Measurements from ENCODE around the gene NUDC. TPM values are rescaled to one million over a fixed set of nuclear protein-coding genes. Genes with fewer than 3 reads are reported as not detected.
A peak's percentile ranks its signal among the peaks of the same experiment; 100 is the strongest.
"Not testable (repeated sequence)": the region's sequence is repeated elsewhere in the genome, so short reads cannot be mapped to it uniquely, and the experiment has no call there.

The NUDC gene
- total RNA-seq (10 to 100 TPM; 71.7 to 89.1 (median 76.4) TPM), polyA plus RNA-seq (83.0 TPM)
- long read RNA-seq, donor 1, transcript NUDC-201 (9 exons, 1,800 nt) = major isoform, 423 of 445 reads
- long read RNA-seq, donor 1, partial matches to known transcripts = 11 of 445 reads
- long read RNA-seq, donor 1, other reads (novel, unspliced or antisense) = 11 of 445 reads
- long read RNA-seq, donor 2, transcript NUDC-201 (9 exons, 1,800 nt) = major isoform, 190 of 207 reads
- long read RNA-seq, donor 2, partial matches to known transcripts = 7 of 207 reads
- long read RNA-seq, donor 2, other reads (novel, unspliced or antisense) = 10 of 207 reads
- long read RNA-seq, donor 3, transcript NUDC-201 (9 exons, 1,800 nt) = major isoform, 955 of 1,011 reads
- long read RNA-seq, donor 3, partial matches to known transcripts = 7 of 1,011 reads
- long read RNA-seq, donor 3, other reads (novel, unspliced or antisense) = 49 of 1,011 reads
- long read RNA-seq, donor 4, transcript NUDC-201 (9 exons, 1,800 nt) = major isoform, 168 of 181 reads
- long read RNA-seq, donor 4, partial matches to known transcripts = 5 of 181 reads
- long read RNA-seq, donor 4, other reads (novel, unspliced or antisense) = 8 of 181 reads

- Histone ChIP-seq H3K27me3 (ENCODE audit: control insufficient read depth, insufficient read depth) (no peaks in the 10 kb centered on the region), H3K27ac (ENCODE audit: low read length) (peak within 1 kb of the TSS; percentile 82), H3K4me1 (ENCODE audit: control insufficient read depth, insufficient read depth, low read length) (peaks cover 11% of the 10 kb centered on the region), H3K9me3 (ENCODE audit: control insufficient read depth, low read length) (no peaks in the 10 kb centered on the region), H3K4me3 (ENCODE audit: low read length) (peak within 1 kb of the TSS; percentile 40)
- under 1% methylated on average over 83 of the region's 83 CpGs for WGBS
- ATAC-seq = peak; percentile 98 to 99
- intact Hi-C loops (cut with DNase I) = no loop called here
- peak; percentile 97 to 99 (median 98) for DNase-seq
Measured at GRCh38 chr1:26921540-26922430, at the start of gene NUDC. TSS of gene NUDC (plus strand) at chr1:26921743. CDS start at chr1:26921849, 106 bp downstream.

- ATAC-seq; H3K9me3 ChIP-seq (ENCODE audit: control insufficient read depth, low read length); H3K4me3 ChIP-seq (ENCODE audit: low read length); H3K27me3 ChIP-seq (ENCODE audit: control insufficient read depth, insufficient read depth); DNase-seq; H3K27ac ChIP-seq (ENCODE audit: low read length); H3K4me1 ChIP-seq (ENCODE audit: control insufficient read depth, insufficient read depth, low read length): not testable (repeated sequence)
- 75% methylated on average over 2 of the region's 2 CpGs for whole genome bisulfite sequencing
- intact Hi-C loops (cut with DNase I) = loop anchor here (5.0 to 10.0 kb wide), 3 partner anchors 58 to 271 kb away; no protein-coding TSS in a partner anchor
Measured at GRCh38 chr1:26873097-26873496, 48.4 kb upstream of the NUDC start.

GRCh38 chr1:26874896-26875295, 46.6 kb upstream of the NUDC start:
- no peak for ATAC-seq
- Histone ChIP-seq H3K4me1 (ENCODE audit: control insufficient read depth, insufficient read depth, low read length) (no peaks in the 10 kb centered on the region), H3K4me3 (ENCODE audit: low read length) (no peak overlapping the region), H3K27me3 (ENCODE audit: control insufficient read depth, insufficient read depth) (no peaks in the 10 kb centered on the region), H3K27ac (ENCODE audit: low read length) (no peak overlapping the region), H3K9me3 (ENCODE audit: control insufficient read depth, low read length) (no peaks in the 10 kb centered on the region)
- WGBS = 60% methylated on average over 4 of the region's 4 CpGs
- intact Hi-C loops (cut with DNase I) = loop anchor here (5.0 to 10.0 kb wide), 4 partner anchors 60 to 273 kb away; no protein-coding TSS in a partner anchor
- no peak for DNase-seq

DNA sequence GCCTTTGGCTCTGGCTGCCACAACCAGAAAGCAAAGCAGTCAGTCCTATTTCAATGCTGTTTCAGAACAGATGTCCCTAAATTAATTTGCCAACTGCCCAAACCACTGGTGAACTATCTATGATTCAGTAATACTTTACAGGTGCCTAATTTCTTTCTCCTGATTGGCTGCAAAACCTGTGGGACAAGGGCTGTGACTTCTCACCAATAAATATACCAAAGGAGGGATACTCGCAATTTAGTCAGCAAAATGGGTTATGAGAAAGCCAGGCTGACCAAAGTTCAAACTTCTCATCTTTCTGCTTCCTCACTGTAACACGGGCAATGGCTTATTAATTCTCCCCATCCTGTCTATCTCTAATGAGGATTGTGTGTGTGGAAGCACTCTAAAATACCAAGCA, 44.2 kb upstream of the NUDC start:
- H3K4me3 ChIP-seq (ENCODE audit: low read length) = no peak overlapping the region
- intact Hi-C loops (cut with DNase I) = loop anchor here (5.0 to 10.0 kb wide), 3 partner anchors 63 to 273 kb away; no protein-coding TSS in a partner anchor
- peak overlapping the region; percentile 40 for H3K27ac ChIP-seq (ENCODE audit: low read length)
- ATAC-seq (no peak), DNase-seq (no peak)
- no peaks in the 10 kb centered on the region for H3K9me3 ChIP-seq (ENCODE audit: control insufficient read depth, low read length)
- H3K27me3 ChIP-seq (ENCODE audit: control insufficient read depth, insufficient read depth) = no peaks in the 10 kb centered on the region
- no peaks in the 10 kb centered on the region for H3K4me1 ChIP-seq (ENCODE audit: control insufficient read depth, insufficient read depth, low read length)
- 79% methylated on average over 2 of the region's 2 CpGs for WGBS

DNA sequence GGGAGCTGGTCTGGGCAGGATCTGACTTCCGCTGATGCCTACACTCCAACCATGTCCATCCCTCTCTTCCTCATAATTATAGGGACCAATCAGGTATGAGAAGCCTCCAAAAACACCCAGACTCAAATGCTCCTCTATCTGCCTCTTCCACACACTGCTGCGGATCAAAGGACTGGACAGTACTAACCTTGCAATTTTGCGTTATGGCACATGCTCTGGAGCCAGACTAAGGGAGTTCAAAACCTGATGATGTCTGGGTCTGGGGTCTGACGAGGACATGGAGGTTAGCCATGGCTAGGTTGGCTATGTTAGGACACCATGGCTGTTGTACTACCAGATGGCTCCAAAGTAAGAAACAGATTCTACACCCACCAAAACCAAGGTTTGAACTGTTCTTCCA, 41.8 kb upstream of the NUDC start:
- DNase-seq (no peak), ATAC-seq (no peak)
- no peak overlapping the region for H3K27ac ChIP-seq (ENCODE audit: low read length)
- no peaks in the 10 kb centered on the region for H3K4me1 ChIP-seq (ENCODE audit: control insufficient read depth, insufficient read depth, low read length)
- no peaks in the 10 kb centered on the region for H3K27me3 ChIP-seq (ENCODE audit: control insufficient read depth, insufficient read depth)
- WGBS = 93% methylated on average over 4 of the region's 4 CpGs
- H3K9me3 ChIP-seq (ENCODE audit: control insufficient read depth, low read length) = no peaks in the 10 kb centered on the region
- intact Hi-C loops (cut with DNase I) = loop anchor here (5.0 to 10.0 kb wide), 3 partner anchors 65 to 275 kb away; no protein-coding TSS in a partner anchor
- no peak overlapping the region for H3K4me3 ChIP-seq (ENCODE audit: low read length)

DNA sequence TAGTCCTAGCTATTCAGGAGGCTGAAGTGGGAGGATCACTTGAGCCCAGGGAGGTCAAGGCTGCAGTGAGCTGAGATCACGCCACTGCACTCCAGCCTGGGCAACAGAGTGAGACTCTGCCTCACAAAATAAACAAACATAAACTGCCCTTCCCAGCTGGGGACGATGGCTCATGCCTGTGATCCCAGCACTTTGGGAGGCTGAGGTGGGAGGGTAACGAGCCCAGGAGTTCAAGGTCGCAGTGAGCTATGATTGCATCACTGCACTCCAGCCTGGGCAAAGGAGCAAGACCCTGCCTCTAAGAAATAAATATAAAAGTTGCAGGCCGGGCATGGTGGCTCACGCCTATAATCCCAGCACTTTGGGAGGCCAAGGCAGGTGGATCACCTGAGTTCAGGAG, 39.9 kb upstream of the NUDC start:
- H3K9me3 ChIP-seq (ENCODE audit: control insufficient read depth, low read length); H3K4me3 ChIP-seq (ENCODE audit: low read length); ATAC-seq; H3K27me3 ChIP-seq (ENCODE audit: control insufficient read depth, insufficient read depth); DNase-seq; intact Hi-C loops (cut with DNase I); H3K27ac ChIP-seq (ENCODE audit: low read length); H3K4me1 ChIP-seq (ENCODE audit: control insufficient read depth, insufficient read depth, low read length): not testable (repeated sequence)
- WGBS = 90% methylated on average over 6 of the region's 6 CpGs

DNA sequence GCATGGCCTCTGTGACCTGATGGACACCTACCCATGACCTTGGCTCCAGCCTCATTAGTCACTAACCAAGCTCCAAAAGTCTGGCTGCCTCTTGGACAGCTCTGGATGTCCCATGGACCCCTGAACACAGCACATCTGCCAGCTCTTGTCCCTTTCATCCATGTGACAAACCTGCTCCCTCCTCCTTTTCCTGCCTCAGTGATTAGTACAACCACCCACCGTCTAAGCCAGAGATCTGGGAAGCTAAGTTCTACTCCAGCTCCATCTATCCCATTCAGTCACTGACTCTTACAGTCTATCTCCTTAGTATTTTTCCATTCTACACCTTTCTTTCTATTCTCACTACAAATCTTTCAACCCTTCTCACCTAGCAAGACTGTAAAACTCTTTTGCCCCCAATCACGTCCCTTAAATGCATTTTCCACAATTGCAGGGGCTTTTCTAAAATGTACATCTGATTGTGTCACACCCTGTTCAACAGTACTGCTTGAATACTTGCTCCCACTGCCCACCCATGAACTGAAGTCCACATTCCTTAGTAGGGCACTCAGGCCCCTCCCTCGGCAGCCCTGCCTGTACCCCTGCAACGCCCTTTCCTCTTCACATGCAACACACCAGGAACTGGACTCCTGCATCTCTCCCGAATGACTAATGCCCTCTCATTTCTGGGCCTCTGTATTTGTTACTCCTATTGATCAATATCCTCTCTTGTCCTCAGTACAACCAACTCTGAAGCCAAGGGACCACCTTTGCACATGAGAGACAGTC, 38.7 kb upstream of the NUDC start:
- intact Hi-C loops (cut with DNase I) = no loop called here
- WGBS = 87% methylated on average over 5 of the region's 5 CpGs
- Histone ChIP-seq H3K9me3 (ENCODE audit: control insufficient read depth, low read length) (no peaks in the 10 kb centered on the region), H3K4me1 (ENCODE audit: control insufficient read depth, insufficient read depth, low read length) (no peaks in the 10 kb centered on the region), H3K27ac (ENCODE audit: low read length) (no peak overlapping the region), H3K27me3 (ENCODE audit: control insufficient read depth, insufficient read depth) (no peaks in the 10 kb centered on the region), H3K4me3 (ENCODE audit: low read length) (no peak overlapping the region)
- DNase-seq = no peak
- no peak for ATAC-seq

DNA sequence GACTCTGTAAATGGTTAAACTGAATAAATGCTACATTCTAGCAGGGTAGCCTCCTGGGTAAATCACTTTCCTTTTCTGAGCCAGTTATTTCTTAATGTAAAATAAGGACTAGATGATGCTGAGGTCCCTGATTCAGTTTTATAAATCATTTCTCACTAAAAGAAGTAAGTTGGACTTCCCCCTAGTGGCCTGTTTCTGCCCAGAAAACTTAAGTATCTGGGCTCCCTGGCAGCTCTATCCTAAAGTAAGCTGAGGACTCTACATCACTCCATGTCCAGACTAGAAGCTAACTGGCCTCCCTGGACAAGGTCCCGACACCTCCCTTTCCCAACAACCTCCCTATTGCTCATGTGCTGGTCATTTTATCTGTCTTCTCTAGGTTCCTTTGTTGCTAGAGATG, 34.4 kb upstream of the NUDC start:
- no peaks in the 10 kb centered on the region for H3K9me3 ChIP-seq (ENCODE audit: control insufficient read depth, low read length)
- H3K27ac ChIP-seq (ENCODE audit: low read length) = no peak overlapping the region
- ATAC-seq (no peak), DNase-seq (no peak)
- intact Hi-C loops (cut with DNase I) = no loop called here
- no peaks in the 10 kb centered on the region for H3K4me1 ChIP-seq (ENCODE audit: control insufficient read depth, insufficient read depth, low read length)
- H3K27me3 ChIP-seq (ENCODE audit: control insufficient read depth, insufficient read depth) = no peaks in the 10 kb centered on the region
- no peak overlapping the region for H3K4me3 ChIP-seq (ENCODE audit: low read length)
- 81% methylated on average over 1 of the region's 1 CpG for WGBS

DNA sequence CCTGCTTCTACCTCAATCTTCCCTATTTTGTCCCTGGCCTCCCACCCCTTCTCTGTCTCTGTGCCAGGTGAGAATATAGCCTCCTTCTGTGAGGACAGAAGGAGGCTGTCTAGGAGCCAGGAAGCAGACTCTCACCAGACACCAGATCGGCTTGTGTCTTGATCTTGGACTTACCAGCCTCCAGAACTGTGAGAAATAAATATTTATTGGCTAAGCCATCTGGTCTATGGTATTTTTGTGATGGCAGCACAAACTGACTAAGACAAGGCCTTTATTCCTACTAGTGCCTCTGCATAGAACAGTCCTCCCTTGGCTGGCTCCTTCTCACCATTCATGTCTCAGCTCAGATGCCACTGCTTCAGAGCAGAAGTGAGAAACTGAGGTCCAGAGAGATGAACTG, 33.3 kb upstream of the NUDC start:
- ATAC-seq = no peak
- 94% methylated on average over 1 of the region's 1 CpG for WGBS
- H3K27ac ChIP-seq (ENCODE audit: low read length) = no peak overlapping the region

More for the DNA sequence above, 33.3 kb upstream of the NUDC start:
- Histone ChIP-seq H3K9me3 (ENCODE audit: control insufficient read depth, low read length) (no peaks in the 10 kb centered on the region), H3K27me3 (ENCODE audit: control insufficient read depth, insufficient read depth) (no peaks in the 10 kb centered on the region), H3K4me1 (ENCODE audit: control insufficient read depth, insufficient read depth, low read length) (no peaks in the 10 kb centered on the region), H3K4me3 (ENCODE audit: low read length) (no peak overlapping the region)
- intact Hi-C loops (cut with DNase I) = no loop called here
- no peak for DNase-seq

Measured in right cardiac atrium (tissue), 5 donors.